ENCODE data around the gene DCUN1D3. TPM values are rescaled to one million over a fixed set of nuclear protein-coding genes. Genes with fewer than 3 reads are reported as not detected.

The DCUN1D3 gene
- total RNA-seq, 1 experiment from 2014 or later: 16.1 TPM

DNA sequence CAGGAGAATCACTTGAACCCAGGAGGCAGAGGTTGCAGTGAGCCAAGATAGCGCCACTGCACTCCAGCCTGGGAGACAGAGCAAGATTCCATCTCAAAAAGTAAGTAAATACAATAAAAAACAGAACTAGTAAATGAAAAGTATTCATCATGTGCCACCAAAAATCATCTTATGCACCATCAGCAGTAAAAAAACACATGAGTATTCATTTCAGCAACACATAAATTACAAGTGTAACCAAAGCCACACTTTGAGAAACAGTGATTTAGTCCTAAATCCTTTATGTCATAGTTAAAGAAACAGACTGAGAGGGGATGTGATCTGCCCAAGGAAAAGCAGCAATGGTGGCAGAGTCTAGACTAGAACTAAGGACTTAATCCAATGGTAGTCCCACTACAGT is 13.0 kb downstream of the DCUN1D3 start:
- Histone ChIP-seq H2BK15ac (ENCODE audit: low read depth, low read length) (no peak overlapping the region), H2BK120ac (ENCODE audit: low read depth, low read length, poor library complexity, severe bottlenecking) (no peak overlapping the region), H3K9ac (ENCODE audit: extremely low read depth, insufficient read length, low read length) (no peak overlapping the region), H2BK5ac (ENCODE audit: insufficient read length, low read length) (no peak overlapping the region), H3T11ph (ENCODE audit: low read length) (no peak overlapping the region), H3K4ac (ENCODE audit: low read depth, low read length) (no peak overlapping the region), H2BK20ac (ENCODE audit: low read depth, low read length, poor library complexity, severe bottlenecking) (no peak overlapping the region), H4K8ac (replicated peaks; ENCODE audit: insufficient read length, low read depth, low read length) (no peak overlapping the region), H4K5ac (ENCODE audit: insufficient read length, low read depth, low read length) (no peak overlapping the region), H4K91ac (ENCODE audit: insufficient read length, low read depth, low read length) (no peak overlapping the region), H2BK12ac (ENCODE audit: insufficient read length, low read depth, low read length) (no peak overlapping the region), H3K27me3 (ENCODE audit: insufficient read depth, low read length) (no peaks in the 10 kb centered on the region), H3K23ac (ENCODE audit: insufficient read length, low read depth, low read length) (no peak overlapping the region), H3K56ac (ENCODE audit: insufficient read length, low read depth, low read length) (no peak overlapping the region), H4K20me1 (ENCODE audit: control insufficient read depth, insufficient read depth, insufficient read length) (no peaks in the 10 kb centered on the region), H3K18ac (ENCODE audit: insufficient read length, low read depth, low read length) (no peak overlapping the region), H3K79me1 (ENCODE audit: insufficient read depth, low read depth, low read length, poor library complexity, severe bottlenecking) (peaks cover 6% of the 10 kb centered on the region), H3K9me3 (ENCODE audit: control insufficient read depth, low read depth, low read length) (no peaks in the 10 kb centered on the region), H2AFZ (ENCODE audit: low read length) (no peak overlapping the region), H3K79me2 (ENCODE audit: insufficient read depth, low read length) (peaks cover 8% of the 10 kb centered on the region; the same call in 1 of the 2 replicates), H3K14ac (ENCODE audit: insufficient read depth, low read length) (no peak overlapping the region), H2AK5ac (ENCODE audit: insufficient read length, low read length) (no peak overlapping the region), H3K4me1 (ENCODE audit: insufficient read depth, low read length) (peaks cover 4% of the 10 kb centered on the region; the same call in 1 of the 2 replicates), H3K23me2 (ENCODE audit: insufficient read length, low read depth, low read length, poor library complexity, severe bottlenecking) (no peaks in the 10 kb centered on the region), H3K4me2 (ENCODE audit: insufficient read depth, insufficient read length, low read length) (no peak overlapping the region), H3K27ac (ENCODE audit: insufficient read length, low read depth, low read length) (no peak overlapping the region)
- no CpG with 5 or more reads among the region's 1 CpG for WGBS (ENCODE audit: extremely low coverage, insufficient read length, low lambda C conversion rate)
- no peak for DNase-seq
- H3K27me3 Mint-ChIP-seq (ENCODE audit: low read depth): no peaks in the 10 kb centered on the region
- no peaks in the 10 kb centered on the region for H3K9me3 Mint-ChIP-seq
- H3K27ac Mint-ChIP-seq: no peak overlapping the region
- no peak for TF ChIP-seq CTCF (conservative IDR thresholded peaks at IDR 0.05)
- peaks cover 4 to 16% (median 5%) of the 10 kb centered on the region in 3 experiments; a peak in 6 of 7 replicates for H3K36me3 Mint-ChIP-seq (ENCODE audit: insufficient read depth in 1 of 3, low read depth in 3 of 3)
- H3K4me1 Mint-ChIP-seq: peaks cover 19 to 23% of the 10 kb centered on the region in 2 experiments
- no peak overlapping the region for H3K4me3 Mint-ChIP-seq
